Activated naive CD4-positive, alpha-beta T cell treated with anti-CD3 and anti-CD28 coated beads for 36 hours (primary cell): Measurements from ENCODE around the gene AFG1L. TPM values are rescaled to one million over a fixed set of nuclear protein-coding genes. Genes with fewer than 3 reads are reported as not detected.
"Not testable (repeated sequence)": the region's sequence is repeated elsewhere in the genome, so short reads cannot be mapped to it uniquely, and the experiment has no call there.

Experiments used
- CTCF ChIA-PET: fragments of 350-600 bp; sonication (Branson Sonifier 250); formaldehyde crosslinking; loops from one replicate; lab custom pipeline; 2021; ENCODE audit warnings: antibody characterized with exemption; lab: Charles Lee
- DNase-seq: peaks from one replicate; pipeline ENCODE4 v3.0.0-alpha.2; 2020
- H3K27ac Mint-ChIP-seq: one replicate; pipeline ENCODE4 v1.8.0; 2021; ENCODE audit warnings: mild to moderate bottlenecking, mixed read lengths
- H3K27me3 Mint-ChIP-seq: one replicate; pipeline ENCODE4 v1.8.0; 2021; ENCODE audit warnings: low read depth, mixed read lengths
- H3K36me3 Mint-ChIP-seq: one replicate; pipeline ENCODE4 v1.8.0; 2021; ENCODE audit warnings: low read depth, mixed read lengths
- H3K4me1 Mint-ChIP-seq: one replicate; pipeline ENCODE4 v1.8.0; 2021; ENCODE audit warnings: low read depth, mixed read lengths
- H3K4me3 Mint-ChIP-seq: one replicate; pipeline ENCODE4 v1.8.0; 2021; ENCODE audit warnings: mild to moderate bottlenecking, moderate library complexity, mixed read lengths
- H3K9me3 Mint-ChIP-seq: one replicate; pipeline ENCODE4 v1.8.0; 2021; ENCODE audit warnings: mixed read lengths
- intact Hi-C: fragments of 100-400 bp; cut with micrococcal nuclease; formaldehyde crosslinking; loops from one replicate; pipeline ENCODE4 v1.15.1; 2023
- total RNA-seq, 2 experiments: library from RNA; stranded (reverse); gene quantifications; one replicate each; pipeline ENCODE4 v1.2.3, GENCODE V29; 2021

AFG1L gene
- total RNA-seq, result 1 to 10 TPM; 5.4 to 5.9 TPM

GRCh38 chr6:108294727-108295625 is at the start of gene AFG1L:
Gene AFG1L, plus strand, starts transcription at chr6:108295054. Its CDS starts 26 bp downstream, at chr6:108295080.
- DNase-seq, result peak; percentile 91
- H3K4me3 Mint-ChIP-seq, result peak within 1 kb of the TSS; percentile 99
- CTCF ChIA-PET, result interaction anchor here (1.2 kb wide), 1 partner anchor 54 kb away, joined by 3 read pairs; no protein-coding TSS in a partner anchor
- no peaks in the 10 kb centered on the region for H3K9me3 Mint-ChIP-seq
- peaks cover 19% of the 10 kb centered on the region for H3K4me1 Mint-ChIP-seq
- peak within 1 kb of the TSS; percentile 100 for H3K27ac Mint-ChIP-seq
- peaks cover 3% of the 10 kb centered on the region for H3K36me3 Mint-ChIP-seq
- no peaks in the 10 kb centered on the region for H3K27me3 Mint-ChIP-seq
- intact Hi-C loops, result loop anchor here (1.0 to 10.0 kb wide), 9 partner anchors 34 to 1180 kb away; partner anchors contain the start of genes BEND3, CEP57L1, OSTM1 and PDSS2

- CTCF ChIA-PET, H3K4me3 Mint-ChIP-seq, DNase-seq, intact Hi-C loops, H3K27ac Mint-ChIP-seq, H3K27me3 Mint-ChIP-seq: not testable (repeated sequence)
- Mint-ChIP-seq H3K36me3 (peaks cover 50% of the 10 kb centered on the region), H3K4me1 (peaks cover 36% of the 10 kb centered on the region), H3K9me3 (peaks cover 11% of the 10 kb centered on the region)
These were observed 49.8 kb upstream of the AFG1L start for GRCh38 chr6:108245095-108245494.

- DNase-seq, result no peak
- Mint-ChIP-seq H3K4me1 (peaks cover 43% of the 10 kb centered on the region), H3K9me3 (peaks cover 3% of the 10 kb centered on the region), H3K4me3 (no peak overlapping the region), H3K27ac (no peak overlapping the region), H3K36me3 (peaks cover 36% of the 10 kb centered on the region), H3K27me3 (no peaks in the 10 kb centered on the region)
- intact Hi-C loops, result no loop called here
- CTCF ChIA-PET, result interaction anchor here (0.9 kb wide), 1 partner anchor 12 kb away, joined by 4 read pairs; the partner anchor contains the start of gene SNX3
These were observed 46.8 kb upstream of the AFG1L start for GRCh38 chr6:108247965-108248536.

GRCh38 chr6:108250240-108250866 is 44.5 kb upstream of the AFG1L start:
- no peak overlapping the region for H3K4me3 Mint-ChIP-seq
- DNase-seq, result peak; percentile 12
- H3K36me3 Mint-ChIP-seq, result peaks cover 27% of the 10 kb centered on the region
- intact Hi-C loops, result no loop called here
- CTCF ChIA-PET, result interaction anchor here (0.7 kb wide), 1 partner anchor 152 kb away, joined by 3 read pairs; no protein-coding TSS in a partner anchor
- peaks cover 3% of the 10 kb centered on the region for H3K9me3 Mint-ChIP-seq
- H3K27ac Mint-ChIP-seq, result no peak overlapping the region
- no peaks in the 10 kb centered on the region for H3K27me3 Mint-ChIP-seq
- peaks cover 49% of the 10 kb centered on the region for H3K4me1 Mint-ChIP-seq

GRCh38 chr6:108251252-108251651 is 43.6 kb upstream of the AFG1L start:
- H3K27ac Mint-ChIP-seq, result no peak overlapping the region
- H3K4me3 Mint-ChIP-seq, result no peak overlapping the region
- no peak for DNase-seq
- no peaks in the 10 kb centered on the region for H3K27me3 Mint-ChIP-seq
- H3K4me1 Mint-ChIP-seq, result peaks cover 50% of the 10 kb centered on the region
- no peaks in the 10 kb centered on the region for H3K9me3 Mint-ChIP-seq
- CTCF ChIA-PET, result interaction anchor here (2.0 kb wide), 1 partner anchor 9 kb away, joined by 9 read pairs; the partner anchor contains the start of gene SNX3
- intact Hi-C loops, result no loop called here
- peaks cover 20% of the 10 kb centered on the region for H3K36me3 Mint-ChIP-seq

- no peak for DNase-seq
- Mint-ChIP-seq H3K36me3 (peaks cover 14% of the 10 kb centered on the region), H3K4me3 (no peak overlapping the region), H3K27ac (no peak overlapping the region), H3K27me3 (no peaks in the 10 kb centered on the region), H3K9me3 (no peaks in the 10 kb centered on the region), H3K4me1 (peaks cover 55% of the 10 kb centered on the region)
- intact Hi-C loops, result no loop called here
- CTCF ChIA-PET, result interaction anchor here (0.6 to 2.0 kb wide), 4 partner anchors 9 to 271 kb away, joined by 3 to 9 read pairs (median 4); partner anchors contain the start of gene SNX3
These were observed 42.8 kb upstream of the AFG1L start for GRCh38 chr6:108252055-108252454.

- Mint-ChIP-seq H3K4me3 (no peak overlapping the region), H3K27ac (no peak overlapping the region), H3K36me3 (peaks cover 10% of the 10 kb centered on the region), H3K27me3 (no peaks in the 10 kb centered on the region), H3K9me3 (no peaks in the 10 kb centered on the region), H3K4me1 (peaks cover 54% of the 10 kb centered on the region)
- DNase-seq, result no peak
- intact Hi-C loops, result no loop called here
- CTCF ChIA-PET, result interaction anchor here (0.6 kb wide), 1 partner anchor 97 kb away, joined by 4 read pairs; no protein-coding TSS in a partner anchor
These were observed 41.6 kb upstream of the AFG1L start for GRCh38 chr6:108253241-108253640.

GRCh38 chr6:108254433-108255410 is 40.1 kb upstream of the AFG1L start:
- H3K27me3 Mint-ChIP-seq, result no peaks in the 10 kb centered on the region
- DNase-seq, result no peak
- no peak overlapping the region for H3K4me3 Mint-ChIP-seq
- CTCF ChIA-PET, result interaction anchor here (0.6 to 1.1 kb wide), 3 partner anchors 8 to 364 kb away, joined by 3 read pairs; no protein-coding TSS in a partner anchor
- no peaks in the 10 kb centered on the region for H3K9me3 Mint-ChIP-seq
- intact Hi-C loops, result no loop called here
- H3K27ac Mint-ChIP-seq, result no peak overlapping the region
- H3K4me1 Mint-ChIP-seq, result peaks cover 55% of the 10 kb centered on the region
- H3K36me3 Mint-ChIP-seq, result peaks cover 9% of the 10 kb centered on the region

GRCh38 chr6:108260126-108260808 is 34.6 kb upstream of the AFG1L start:
- H3K4me1 Mint-ChIP-seq, result peaks cover 22% of the 10 kb centered on the region
- DNase-seq, result peak; percentile 52
- CTCF ChIA-PET, result interaction anchor here (0.7 to 1.8 kb wide), 4 partner anchors 9 to 185 kb away, joined by 3 to 9 read pairs (median 4); no protein-coding TSS in a partner anchor
- no peaks in the 10 kb centered on the region for H3K27me3 Mint-ChIP-seq
- peak overlapping the region; percentile 77 for H3K4me3 Mint-ChIP-seq
- no peaks in the 10 kb centered on the region for H3K36me3 Mint-ChIP-seq
- intact Hi-C loops, result loop anchor here (2.0 to 10.0 kb wide), 4 partner anchors 145 to 1738 kb away; partner anchors contain the start of genes CEP57L1 and SESN1
- H3K27ac Mint-ChIP-seq, result peak overlapping the region; percentile 69
- H3K9me3 Mint-ChIP-seq, result no peaks in the 10 kb centered on the region

- H3K27me3 Mint-ChIP-seq, result no peaks in the 10 kb centered on the region
- no peaks in the 10 kb centered on the region for H3K9me3 Mint-ChIP-seq
- H3K36me3 Mint-ChIP-seq, result no peaks in the 10 kb centered on the region
- H3K4me1 Mint-ChIP-seq, result peaks cover 19% of the 10 kb centered on the region
- peak within 1 kb of the TSS; percentile 77 for H3K4me3 Mint-ChIP-seq
- peak; percentile 90 for DNase-seq
- CTCF ChIA-PET, result interaction anchor here (0.7 to 1.8 kb wide), 5 partner anchors 9 to 184 kb away, joined by 3 to 9 read pairs (median 3); no protein-coding TSS in a partner anchor
- intact Hi-C loops, result loop anchor here (1.0 to 10.0 kb wide), 12 partner anchors 33 to 1739 kb away; partner anchors contain the start of genes CEP57L1, MTRES1, OSTM1 and SEC63
- peak within 1 kb of the TSS; percentile 89 for H3K27ac Mint-ChIP-seq
These were observed 33.9 kb upstream of the AFG1L start, which contains the start of gene SNX3 for GRCh38 chr6:108260809-108261569. Gene SNX3, minus strand, starts transcription at chr6:108261040. Its CDS starts 119 bp downstream, at chr6:108260921.
